HG03575 (cell line): Measurements from ENCODE around the gene RALA.

Experiments
- ATAC-seq: cut with Tn5 transposase; IDR thresholded peaks from one replicate; pipeline ENCODE4 v1.9.1; 2021; ENCODE audit not compliant: unreplicated experiment, insufficient number of reproducible peaks, low FRiP score; ENCODE audit errors: extremely low read depth

Gene RALA

DNA sequence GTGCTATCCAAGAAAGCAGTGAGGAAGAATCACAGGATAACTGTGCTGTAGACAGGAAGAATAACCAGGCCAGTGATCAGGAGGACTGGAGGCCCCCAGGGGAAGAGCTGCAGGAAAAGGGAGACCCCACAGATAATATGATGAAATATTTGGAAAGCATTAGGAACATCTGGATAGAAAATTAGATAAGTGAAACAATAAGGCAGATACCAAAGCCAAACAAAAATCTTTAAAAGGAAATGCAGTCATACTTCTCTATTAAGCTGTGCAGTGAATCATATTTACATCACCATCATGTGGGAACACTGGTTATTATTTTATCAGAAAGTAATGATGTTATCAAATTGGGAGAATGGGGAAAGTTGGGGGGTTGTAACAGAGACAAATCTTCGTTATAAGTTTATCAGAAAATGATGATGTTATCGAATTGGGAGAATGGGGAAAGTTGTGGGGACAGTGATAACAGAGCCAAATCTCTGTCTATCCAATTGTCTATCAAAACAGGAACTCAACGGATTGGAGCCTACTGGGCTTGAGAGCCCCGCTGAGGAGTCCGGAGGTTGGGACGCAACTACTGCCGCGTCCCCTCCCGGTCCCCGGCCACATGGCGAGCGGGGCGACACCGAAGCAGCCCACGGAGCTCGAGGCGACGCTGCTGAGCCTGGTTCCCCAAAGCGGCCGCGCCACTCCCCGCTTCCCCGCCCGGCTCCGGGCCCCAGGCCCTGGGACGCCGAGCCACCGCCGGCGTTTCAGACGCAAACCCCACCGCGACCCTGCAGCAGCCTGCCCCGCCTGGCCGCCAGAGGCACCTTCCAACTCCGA, 14.0 kb upstream of the RALA start:
- ATAC-seq = no peak

DNA sequence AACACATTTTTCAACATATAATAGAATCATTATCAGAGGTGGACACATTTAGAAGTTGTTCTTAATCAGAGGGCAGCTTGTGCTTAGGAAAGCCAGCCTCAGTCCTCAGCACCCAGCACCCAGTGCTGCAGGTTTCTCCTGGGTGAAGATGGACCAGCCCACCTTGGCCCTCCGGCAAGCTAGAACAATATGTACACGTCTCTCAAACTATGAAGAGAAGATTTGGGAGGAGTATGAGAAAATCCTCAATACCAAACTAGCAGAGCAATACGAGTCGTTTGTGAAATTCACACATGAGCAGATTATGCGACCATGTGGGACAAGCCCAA, 13.5 kb upstream of the RALA start:
- ATAC-seq = no peak

DNA sequence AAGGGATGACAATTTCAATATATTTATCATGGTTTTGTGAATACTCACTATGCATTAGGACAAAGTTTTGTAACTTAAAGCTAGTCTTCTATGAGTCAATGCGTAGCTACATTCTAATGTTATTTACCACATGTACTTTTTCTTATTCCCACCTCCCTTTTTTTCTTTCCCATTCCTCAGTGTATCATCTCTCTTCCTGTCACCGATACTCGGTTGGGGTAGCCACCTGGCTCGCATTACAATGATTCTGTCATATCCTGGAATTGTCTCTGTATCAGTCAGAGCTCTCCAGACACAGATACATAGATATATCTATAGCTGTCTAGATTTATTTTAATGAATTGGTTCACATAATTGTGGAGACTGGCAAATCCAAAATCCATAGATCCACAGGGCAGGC, 9.8 kb upstream of the RALA start:
- no peak for ATAC-seq

DNA sequence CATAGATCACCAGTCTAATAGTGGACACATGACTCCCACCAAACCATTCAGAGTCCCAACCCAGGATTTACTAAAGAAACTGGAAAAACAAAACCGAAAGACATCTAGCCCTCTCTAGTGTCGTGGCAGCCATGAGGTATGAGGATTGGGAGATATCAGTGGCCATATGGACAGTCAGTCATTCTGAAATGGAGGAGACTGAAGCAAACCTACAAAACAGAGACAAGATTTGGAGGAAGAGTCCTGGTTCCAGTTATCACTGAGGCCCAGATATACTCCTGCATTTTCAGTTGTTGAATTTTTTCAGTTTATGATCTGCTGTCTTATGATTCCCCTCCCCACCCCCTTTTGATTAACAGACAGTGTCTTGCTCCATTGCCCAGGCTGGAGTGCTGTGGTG, 9.1 kb upstream of the RALA start:
- no peak for ATAC-seq

DNA sequence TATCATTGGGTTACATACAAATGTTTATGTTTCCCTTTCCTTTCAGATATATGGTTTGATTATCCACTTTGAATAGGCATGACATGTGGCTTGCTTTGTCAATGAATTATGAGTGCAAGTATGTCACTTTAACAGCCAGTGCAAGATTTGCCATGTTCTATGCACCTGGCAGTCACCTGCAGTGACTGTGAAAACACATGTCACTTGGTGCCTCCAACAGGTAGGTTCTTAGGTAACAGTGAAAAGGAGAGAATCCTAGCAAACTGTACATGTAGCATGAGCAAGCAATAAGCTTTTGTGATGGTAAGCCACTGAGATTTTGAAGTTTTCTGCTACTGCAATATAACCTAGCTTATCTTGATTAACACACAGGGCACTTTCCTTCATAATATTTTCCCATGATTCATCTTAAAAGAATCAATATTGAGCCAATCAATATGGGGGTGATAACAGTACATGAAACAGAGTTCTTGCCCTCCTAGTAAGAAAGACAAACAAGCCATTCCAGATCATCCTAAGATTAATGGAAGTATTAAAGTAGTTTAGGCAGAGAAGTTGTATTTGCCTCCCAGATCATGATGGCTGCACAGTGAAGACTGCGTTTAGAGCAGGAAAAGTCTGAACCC, 7.9 kb upstream of the RALA start:
- ATAC-seq = no peak

DNA sequence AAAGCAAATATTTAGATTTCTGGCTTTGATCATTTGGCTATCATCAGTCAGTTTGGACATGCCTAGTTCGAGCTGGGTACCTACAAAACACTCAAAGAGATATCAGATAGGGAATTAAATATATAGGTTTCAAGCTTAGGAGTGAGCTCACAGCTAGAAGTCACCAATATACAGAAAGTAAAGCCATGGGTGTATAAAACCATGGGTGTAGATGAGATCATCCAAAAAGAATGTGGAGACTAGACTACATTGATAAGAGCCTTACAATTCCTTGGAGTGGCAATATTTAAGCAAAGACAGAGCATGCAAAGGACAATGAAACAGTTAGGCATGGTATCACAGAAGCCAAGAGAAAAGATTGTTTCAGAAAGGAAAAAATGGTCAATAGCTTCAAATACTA, 7.2 kb upstream of the RALA start:
- ATAC-seq = no peak

DNA sequence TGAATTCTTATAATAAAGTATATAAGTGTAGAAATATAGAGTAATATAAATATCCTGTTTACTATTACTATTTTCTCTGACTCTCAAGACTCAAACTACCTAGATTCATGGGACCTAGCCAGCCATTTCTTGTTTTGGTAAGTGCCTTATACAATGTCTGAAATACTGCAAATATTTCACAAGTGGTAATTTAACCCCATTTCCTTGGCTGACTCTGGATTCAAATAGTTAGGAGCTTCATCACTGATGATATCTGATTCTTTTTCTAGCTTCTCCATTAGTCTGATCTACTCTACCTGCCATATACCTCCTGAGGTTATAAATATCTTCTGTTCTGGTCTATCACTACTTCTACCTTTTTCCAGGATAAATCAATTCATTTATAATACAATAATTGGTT, 6.4 kb upstream of the RALA start:
- ATAC-seq = no peak

DNA sequence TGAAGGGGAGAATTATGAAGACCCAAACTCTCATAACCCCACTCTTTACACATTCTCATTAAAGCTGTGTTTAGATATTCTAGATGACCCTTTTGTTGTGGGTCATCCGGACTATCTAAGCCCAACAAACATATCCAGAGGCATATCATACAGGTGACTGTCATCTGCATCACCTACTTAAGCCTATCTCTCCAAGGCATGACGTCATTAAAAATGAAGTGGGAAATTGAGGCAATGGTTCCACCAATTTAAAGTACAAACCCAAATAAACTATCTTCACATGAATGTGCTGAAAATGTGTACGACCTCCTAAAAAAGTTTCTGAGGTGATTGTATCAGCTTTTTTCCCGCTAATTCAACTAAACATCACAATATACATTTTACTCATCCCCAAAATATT, 4.5 kb upstream of the RALA start:
- no peak for ATAC-seq

DNA sequence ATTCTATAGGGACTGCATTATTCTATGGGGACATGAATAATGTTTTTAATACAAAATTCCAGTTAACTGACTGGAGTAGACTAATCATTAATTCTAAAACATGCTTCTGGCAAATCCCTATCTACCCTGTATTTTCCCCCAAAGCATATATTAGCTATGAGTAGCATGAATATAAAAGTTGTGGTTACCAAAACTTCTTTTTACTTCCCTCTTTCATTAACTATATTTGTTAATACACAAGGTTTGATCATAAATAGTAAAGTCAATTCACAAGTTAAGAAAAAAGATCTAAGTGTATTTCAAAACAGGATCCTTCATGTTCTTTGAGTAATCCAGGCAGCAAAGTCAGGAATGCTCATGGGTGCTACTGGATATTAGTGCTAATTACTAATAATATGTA, 2.9 kb upstream of the RALA start:
- no peak for ATAC-seq

DNA sequence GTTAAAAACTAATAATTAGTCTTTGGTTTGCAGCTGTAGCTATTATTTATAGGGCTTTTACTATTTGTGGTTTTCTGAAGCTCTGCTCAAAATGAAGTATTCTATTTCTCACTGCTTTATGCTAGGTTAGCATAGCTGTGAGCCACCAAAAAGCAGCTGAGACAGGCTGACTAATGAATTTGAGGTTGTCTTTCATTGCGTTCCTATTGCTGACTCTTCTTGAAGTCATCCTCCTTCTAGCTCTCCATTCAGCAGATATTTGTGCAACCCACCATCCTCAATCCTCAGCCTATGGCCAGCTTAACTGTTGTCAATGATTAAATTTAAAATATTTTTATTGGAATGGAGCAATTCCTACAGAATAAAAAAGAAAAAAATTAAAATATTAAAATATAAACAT, 2.1 kb upstream of the RALA start:
- ATAC-seq = no peak

DNA sequence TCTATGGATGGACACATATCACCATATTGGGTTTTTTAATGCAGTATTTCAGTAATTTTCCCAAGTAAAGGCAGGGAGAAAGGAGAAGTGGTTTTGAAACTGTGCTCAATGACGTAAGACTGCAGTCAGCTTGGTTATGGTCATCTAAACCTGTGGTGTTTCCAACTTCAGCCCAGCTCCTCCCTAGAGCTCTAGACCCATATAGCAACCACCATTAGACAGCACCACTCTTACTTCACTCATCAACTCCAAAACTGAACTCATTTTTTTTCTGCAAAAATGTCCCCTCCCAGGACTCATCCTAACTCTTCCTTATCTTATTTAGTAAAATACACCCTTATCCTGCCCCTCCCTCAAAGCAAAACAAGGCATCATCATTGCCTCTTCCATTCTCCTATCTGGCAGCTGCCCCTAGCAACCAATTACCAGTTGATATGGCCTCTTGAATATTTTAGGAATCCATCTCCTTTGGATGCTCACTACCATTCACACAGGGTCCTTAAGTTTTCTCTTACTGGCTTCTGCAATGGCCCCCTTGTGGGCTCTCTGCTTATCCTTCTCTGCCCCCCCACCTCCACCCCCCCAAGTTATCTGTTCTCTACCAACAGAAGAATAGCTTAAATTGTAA, 1.5 kb upstream of the RALA start:
- ATAC-seq = no peak

DNA sequence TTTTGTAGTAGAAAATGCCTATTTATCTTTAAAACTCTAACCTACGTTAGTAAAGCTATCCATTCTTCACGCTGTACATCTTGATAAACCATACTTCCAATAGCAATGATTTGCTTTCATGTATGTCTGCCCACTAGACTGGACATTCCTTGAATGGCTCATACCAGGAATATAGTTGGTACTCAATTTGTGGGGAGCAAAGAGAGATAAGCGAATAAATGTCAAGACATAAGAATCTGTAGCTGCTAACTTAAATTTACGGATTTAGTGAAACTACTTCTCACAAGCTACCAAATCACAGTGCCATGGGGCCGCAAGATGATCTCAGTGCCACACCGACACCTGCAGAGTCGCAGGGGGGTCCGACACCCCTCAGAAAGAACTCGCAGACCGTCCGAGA, 763 bp upstream of the RALA start:
- ATAC-seq = no peak

DNA sequence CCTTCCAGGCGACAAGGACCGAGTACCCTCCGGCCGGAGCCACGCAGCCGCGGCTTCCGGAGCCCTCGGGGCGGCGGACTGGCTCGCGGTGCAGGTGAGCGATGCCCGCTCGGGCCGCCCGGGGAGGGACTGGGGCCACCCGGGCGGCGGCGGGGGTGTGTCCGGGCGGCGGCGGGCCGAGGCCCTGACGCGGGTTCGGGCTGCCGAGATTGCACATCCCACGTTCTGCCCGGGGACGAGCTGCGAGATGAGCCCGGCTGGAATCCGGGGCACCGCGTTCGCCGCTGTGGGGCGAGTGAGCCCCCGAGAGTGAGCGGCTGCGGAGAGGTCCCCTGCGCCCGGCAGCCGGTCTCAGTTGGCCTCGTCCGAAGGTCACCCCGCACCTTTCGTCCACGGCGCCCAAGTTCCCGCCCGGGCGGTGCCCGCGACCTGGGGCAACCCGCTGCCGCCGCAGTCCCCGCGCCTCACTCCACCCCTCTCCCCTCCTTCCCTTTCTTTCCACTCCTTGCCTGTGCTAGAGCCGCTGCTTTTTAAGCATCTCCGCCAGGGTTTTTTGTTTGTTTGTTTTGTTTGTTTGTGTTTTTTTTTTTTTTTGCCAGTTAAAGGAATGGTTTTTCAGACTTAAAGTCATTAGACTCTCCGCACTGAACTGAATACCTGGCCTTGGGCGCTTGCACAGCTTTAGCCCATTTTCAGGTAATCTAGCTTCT, 515 bp downstream of the RALA start:
- ATAC-seq = no peak

DNA sequence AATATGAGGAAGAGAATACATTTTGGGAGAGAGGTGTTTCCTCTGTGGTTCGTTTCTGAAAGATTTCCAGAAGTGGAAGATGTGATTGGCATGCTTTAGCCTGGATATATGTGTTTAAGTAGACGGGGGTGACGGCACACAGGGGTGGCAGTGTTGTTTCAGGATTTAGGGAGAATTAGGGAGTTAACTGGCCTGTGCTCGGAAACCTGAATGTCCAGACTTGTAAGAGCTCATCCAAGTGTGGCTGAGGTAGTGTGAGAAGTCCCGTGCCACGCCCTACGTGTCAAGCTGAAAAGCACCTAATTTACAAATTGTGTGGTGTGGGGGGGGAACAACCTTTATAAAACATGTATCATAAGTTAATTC, 1.1 kb downstream of the RALA start:
- no peak for ATAC-seq

DNA sequence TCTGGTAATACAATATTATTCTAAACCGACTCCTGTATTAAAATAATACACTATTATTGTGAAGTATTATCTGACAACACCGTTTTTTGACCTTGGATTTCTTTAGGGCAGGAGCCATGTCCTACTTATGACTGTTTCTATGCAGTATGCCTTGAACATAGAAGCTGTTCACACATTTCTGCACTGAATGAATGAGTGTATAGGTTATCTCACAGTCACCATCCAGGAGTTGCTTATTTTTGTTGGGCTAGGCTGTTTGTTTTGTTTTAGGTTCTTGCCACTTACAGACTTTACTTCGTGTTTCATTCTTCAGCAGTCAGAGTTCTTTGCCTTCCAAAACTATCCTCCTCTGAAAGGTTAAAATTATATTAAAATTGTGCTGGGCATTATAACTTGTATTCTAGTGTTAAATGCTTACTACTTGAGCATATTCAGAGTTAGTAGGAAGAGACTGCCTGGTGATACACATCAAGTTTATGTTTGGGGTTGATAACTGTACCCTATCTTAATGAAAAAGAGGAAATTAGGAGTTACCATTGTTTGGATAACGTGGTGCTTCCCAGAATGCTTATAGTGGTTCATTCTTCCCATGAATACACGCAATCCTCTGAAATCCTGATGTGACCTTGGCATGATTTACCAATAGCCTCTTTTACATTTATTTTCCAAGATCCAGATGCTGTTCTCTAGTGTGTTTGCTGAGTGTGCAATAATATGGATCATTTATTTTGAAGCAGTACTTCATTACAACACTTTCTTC, 1.7 kb downstream of the RALA start:
- no peak for ATAC-seq

DNA sequence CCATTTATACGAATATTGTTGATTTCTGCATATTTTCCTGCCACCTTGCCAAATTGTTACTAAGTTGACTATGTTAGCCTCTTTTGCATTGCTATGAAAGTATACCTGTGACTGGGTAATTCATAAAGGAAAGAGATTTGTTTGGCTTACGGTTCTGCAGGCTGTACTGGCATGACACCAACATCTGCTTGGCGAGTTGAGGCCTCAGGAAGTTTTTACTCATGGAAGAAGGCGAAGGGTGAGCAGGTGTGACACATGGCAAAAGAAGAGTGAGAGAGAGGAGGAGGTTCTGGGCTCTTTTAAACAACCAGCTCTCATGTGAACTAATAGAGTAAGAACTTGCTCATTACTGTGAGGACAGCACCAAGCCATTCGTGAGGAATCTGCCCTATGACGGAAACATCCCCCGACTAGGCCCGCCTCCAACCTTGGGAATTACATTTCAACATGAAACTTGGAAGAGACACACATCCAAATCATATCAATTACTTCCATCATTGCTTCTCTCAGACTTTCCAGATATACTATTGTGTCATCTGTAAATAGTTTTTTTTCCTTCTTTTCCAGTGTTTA, 8.4 kb downstream of the RALA start:
- ATAC-seq = no peak

DNA sequence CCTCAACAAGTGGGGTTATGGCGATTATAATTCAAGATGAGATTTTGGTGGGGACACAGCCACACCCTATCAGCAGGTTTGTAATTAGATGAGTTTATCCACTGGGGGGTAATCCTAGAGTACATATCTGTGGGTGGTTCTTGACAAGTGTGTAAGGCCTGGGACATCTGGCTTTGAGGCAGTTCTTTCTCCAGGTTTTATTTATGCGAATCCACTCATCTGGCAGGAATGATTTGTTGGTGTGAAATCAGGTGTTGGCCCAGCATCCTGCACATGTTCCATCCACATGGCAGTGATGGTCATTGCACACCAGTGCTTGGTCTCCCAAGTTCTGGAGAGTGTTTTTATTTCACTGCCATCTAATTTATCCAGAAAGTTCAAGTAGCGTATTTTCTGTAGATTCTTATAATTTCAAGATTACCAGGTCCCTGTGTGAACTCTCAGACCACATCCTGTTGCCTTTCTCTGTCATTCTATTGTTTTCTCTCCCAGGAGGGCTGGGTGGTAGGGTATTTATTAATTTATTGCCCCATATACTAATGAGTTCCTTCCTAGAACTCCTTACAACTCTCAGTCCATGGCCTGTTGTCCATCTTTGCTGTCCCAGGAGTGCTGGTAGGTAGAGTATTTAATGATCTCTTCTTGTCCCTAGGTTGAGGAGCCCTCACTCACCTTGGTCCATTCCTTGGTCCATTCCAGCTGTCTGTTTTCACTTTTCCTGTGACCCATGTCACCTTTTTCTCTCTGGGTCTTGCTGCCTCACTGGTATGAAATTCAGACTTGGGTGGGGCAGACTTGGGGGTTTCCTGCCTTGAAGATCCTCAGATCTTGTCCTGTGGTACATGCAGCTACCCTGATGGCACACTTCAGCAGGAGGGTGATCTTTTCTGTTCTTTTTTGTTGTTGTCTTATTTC, 10.4 kb downstream of the RALA start:
- ATAC-seq = no peak

DNA sequence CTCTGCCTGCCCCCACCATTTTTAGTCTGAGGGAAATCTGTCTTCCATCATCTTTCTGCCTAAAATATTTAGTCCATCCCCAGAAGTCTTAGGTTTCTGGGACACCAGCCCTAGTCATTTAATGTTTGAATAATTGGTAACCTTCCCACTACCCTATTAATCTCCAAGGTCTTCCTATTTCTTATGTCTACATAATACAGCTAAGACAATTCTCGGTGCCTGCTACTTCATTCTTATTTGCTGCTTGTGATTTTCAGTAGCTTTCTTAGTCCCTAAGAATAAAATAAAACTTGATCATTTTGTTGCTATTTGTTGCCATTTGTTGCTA, 11.1 kb downstream of the RALA start:
- ATAC-seq = no peak
